ENCODE measurements around the gene ING3. TPM values are rescaled to one million over a fixed set of nuclear protein-coding genes. Genes with fewer than 3 reads are reported as not detected.
A peak's percentile ranks its signal among the peaks of the same experiment; 100 is the strongest.

Gene ING3
- total RNA-seq, 1 experiment from 2014 or later = 12.6 TPM

- no peak for DNase-seq (ENCODE audit: low spot score)
- Mint-ChIP-seq H3K36me3 (no peaks in the 10 kb centered on the region), H3K9me3 (no peaks in the 10 kb centered on the region), H3K27me3 (ENCODE audit: low read depth) (no peaks in the 10 kb centered on the region), H3K4me1 (peaks cover 19% of the 10 kb centered on the region), H3K4me3 (no peak overlapping the region), H3K27ac (peak overlapping the region; percentile 76)
- ChIA-PET POLR2A (no interaction called here), CTCF (no interaction called here)
- ATAC-seq = no peak
- no peak for TF ChIP-seq ZNF138 (CRISPR knock-in tag; conservative IDR thresholded peaks at IDR 0.05)
- TF ChIP-seq, protein P1, sequence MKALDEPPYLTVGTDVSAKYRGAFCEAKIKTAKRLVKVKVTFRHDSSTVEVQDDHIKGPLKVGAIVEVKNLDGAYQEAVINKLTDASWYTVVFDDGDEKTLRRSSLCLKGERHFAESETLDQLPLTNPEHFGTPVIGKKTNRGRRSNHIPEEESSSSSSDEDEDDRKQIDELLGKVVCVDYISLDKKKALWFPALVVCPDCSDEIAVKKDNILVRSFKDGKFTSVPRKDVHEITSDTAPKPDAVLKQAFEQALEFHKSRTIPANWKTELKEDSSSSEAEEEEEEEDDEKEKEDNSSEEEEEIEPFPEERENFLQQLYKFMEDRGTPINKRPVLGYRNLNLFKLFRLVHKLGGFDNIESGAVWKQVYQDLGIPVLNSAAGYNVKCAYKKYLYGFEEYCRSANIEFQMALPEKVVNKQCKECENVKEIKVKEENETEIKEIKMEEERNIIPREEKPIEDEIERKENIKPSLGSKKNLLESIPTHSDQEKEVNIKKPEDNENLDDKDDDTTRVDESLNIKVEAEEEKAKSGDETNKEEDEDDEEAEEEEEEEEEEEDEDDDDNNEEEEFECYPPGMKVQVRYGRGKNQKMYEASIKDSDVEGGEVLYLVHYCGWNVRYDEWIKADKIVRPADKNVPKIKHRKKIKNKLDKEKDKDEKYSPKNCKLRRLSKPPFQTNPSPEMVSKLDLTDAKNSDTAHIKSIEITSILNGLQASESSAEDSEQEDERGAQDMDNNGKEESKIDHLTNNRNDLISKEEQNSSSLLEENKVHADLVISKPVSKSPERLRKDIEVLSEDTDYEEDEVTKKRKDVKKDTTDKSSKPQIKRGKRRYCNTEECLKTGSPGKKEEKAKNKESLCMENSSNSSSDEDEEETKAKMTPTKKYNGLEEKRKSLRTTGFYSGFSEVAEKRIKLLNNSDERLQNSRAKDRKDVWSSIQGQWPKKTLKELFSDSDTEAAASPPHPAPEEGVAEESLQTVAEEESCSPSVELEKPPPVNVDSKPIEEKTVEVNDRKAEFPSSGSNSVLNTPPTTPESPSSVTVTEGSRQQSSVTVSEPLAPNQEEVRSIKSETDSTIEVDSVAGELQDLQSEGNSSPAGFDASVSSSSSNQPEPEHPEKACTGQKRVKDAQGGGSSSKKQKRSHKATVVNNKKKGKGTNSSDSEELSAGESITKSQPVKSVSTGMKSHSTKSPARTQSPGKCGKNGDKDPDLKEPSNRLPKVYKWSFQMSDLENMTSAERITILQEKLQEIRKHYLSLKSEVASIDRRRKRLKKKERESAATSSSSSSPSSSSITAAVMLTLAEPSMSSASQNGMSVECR (CRISPR knock-in tag; IDR thresholded peaks at IDR 0.05; ENCODE audit: borderline replicate concordance) = no peak
- TF ChIP-seq, protein P2, sequence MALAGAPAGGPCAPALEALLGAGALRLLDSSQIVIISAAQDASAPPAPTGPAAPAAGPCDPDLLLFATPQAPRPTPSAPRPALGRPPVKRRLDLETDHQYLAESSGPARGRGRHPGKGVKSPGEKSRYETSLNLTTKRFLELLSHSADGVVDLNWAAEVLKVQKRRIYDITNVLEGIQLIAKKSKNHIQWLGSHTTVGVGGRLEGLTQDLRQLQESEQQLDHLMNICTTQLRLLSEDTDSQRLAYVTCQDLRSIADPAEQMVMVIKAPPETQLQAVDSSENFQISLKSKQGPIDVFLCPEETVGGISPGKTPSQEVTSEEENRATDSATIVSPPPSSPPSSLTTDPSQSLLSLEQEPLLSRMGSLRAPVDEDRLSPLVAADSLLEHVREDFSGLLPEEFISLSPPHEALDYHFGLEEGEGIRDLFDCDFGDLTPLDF (CRISPR knock-in tag; IDR thresholded peaks at IDR 0.05) = no peak
- no peak for TF ChIP-seq NR2C2 (CRISPR knock-in tag; IDR thresholded peaks at IDR 0.05)
- TF ChIP-seq ZNF512 (CRISPR knock-in tag; IDR thresholded peaks at IDR 0.05; ENCODE audit: borderline replicate concordance) = no peak
- no peak for TF ChIP-seq NFE2L1 (CRISPR knock-in tag; IDR thresholded peaks at IDR 0.05)
- no peak for TF ChIP-seq PRDM15 (CRISPR knock-in tag; IDR thresholded peaks at IDR 0.05)
- TF ChIP-seq, protein P3, sequence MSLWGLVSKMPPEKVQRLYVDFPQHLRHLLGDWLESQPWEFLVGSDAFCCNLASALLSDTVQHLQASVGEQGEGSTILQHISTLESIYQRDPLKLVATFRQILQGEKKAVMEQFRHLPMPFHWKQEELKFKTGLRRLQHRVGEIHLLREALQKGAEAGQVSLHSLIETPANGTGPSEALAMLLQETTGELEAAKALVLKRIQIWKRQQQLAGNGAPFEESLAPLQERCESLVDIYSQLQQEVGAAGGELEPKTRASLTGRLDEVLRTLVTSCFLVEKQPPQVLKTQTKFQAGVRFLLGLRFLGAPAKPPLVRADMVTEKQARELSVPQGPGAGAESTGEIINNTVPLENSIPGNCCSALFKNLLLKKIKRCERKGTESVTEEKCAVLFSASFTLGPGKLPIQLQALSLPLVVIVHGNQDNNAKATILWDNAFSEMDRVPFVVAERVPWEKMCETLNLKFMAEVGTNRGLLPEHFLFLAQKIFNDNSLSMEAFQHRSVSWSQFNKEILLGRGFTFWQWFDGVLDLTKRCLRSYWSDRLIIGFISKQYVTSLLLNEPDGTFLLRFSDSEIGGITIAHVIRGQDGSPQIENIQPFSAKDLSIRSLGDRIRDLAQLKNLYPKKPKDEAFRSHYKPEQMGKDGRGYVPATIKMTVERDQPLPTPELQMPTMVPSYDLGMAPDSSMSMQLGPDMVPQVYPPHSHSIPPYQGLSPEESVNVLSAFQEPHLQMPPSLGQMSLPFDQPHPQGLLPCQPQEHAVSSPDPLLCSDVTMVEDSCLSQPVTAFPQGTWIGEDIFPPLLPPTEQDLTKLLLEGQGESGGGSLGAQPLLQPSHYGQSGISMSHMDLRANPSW (CRISPR knock-in tag; conservative IDR thresholded peaks at IDR 0.05; ENCODE audit: low read depth) = no peak
- TF ChIP-seq, protein P4, sequence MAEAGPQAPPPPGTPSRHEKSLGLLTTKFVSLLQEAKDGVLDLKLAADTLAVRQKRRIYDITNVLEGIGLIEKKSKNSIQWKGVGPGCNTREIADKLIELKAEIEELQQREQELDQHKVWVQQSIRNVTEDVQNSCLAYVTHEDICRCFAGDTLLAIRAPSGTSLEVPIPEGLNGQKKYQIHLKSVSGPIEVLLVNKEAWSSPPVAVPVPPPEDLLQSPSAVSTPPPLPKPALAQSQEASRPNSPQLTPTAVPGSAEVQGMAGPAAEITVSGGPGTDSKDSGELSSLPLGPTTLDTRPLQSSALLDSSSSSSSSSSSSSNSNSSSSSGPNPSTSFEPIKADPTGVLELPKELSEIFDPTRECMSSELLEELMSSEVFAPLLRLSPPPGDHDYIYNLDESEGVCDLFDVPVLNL (CRISPR knock-in tag; IDR thresholded peaks at IDR 0.05; ENCODE audit: borderline replicate concordance, low read depth) = no peak
- no peak for TF ChIP-seq ZNF219 (CRISPR knock-in tag; IDR thresholded peaks at IDR 0.05; ENCODE audit: borderline replicate concordance)
- TF ChIP-seq HMGXB4 (CRISPR knock-in tag; IDR thresholded peaks at IDR 0.05) = no peak
Observed at GRCh38 chr7:120927454-120928103, 23.0 kb upstream of the ING3 start.
